HCT116 (cell line): ENCODE results near the gene AP1M1. TPM values are rescaled to one million over a fixed set of nuclear protein-coding genes. Genes with fewer than 3 reads are reported as not detected.

Source experiments
- ATAC-seq: fragments of 200-7000 bp; cut with Tn5 transposase; 2 replicates; pipeline ENCODE4 v1.9.1; 2020; ENCODE audit warnings: mild to moderate bottlenecking, moderate library complexity
- BruUV-seq: library from RNA; stranded (reverse); fragments of 400-500 nt; replicated peaks from 2 replicates; lab custom pipeline; 2021; lab: Mats Ljungman, UMichigan
- CTCF ChIA-PET: fragments of 300-600 bp; sonication (Branson Sonifier 250); formaldehyde crosslinking; loops from one replicate; lab custom pipeline; 2021; ENCODE audit warnings: antibody characterized with exemption; lab: Charles Lee
- POLR2A ChIA-PET: fragments of 300-600, 350-600 bp; sonication (Branson Sonifier 250); formaldehyde crosslinking; loops from one replicate; lab custom pipeline; 2021; ENCODE audit warnings: antibody characterized with exemption; lab: Charles Lee
- RAD21 ChIA-PET, 2 experiments: fragments of 300-600 bp; sonication (Branson Sonifier 250); formaldehyde crosslinking; loops; one replicate each; lab custom pipeline; 2023; ENCODE audit warnings: low total read pairs in 2 of 2; ENCODE audit not compliant: uncharacterized antibody in 2 of 2, unreplicated experiment in 2 of 2, low non-redundant PET in 1 of 2; lab: Charles Lee
- DNase-seq: peaks from one replicate; pipeline ENCODE4 v3.0.0-alpha.2; 2010; ENCODE audit warnings: low read depth, low spot score
- H2AFZ ChIP-seq: fragments of 200-600 bp; shearing (Covaris generic), sonication (generic); 2 replicates; pipeline ENCODE4 v1.6.1; 2017; ENCODE audit warnings: low read depth, mixed run types, mixed read lengths, antibody characterized with exemption, low read length; ENCODE audit not compliant: poor library complexity, severe bottlenecking
- H3K27ac ChIP-seq: 2 replicates; pipeline ENCODE4 v1.5.1; 2012; ENCODE audit warnings: low read depth, low read length
- H3K27me3 ChIP-seq: fragments of 200-600 bp; sonication (generic); 2 replicates; pipeline ENCODE4 v1.6.1; 2016; ENCODE audit warnings: mixed run types, low read length, mixed read lengths; ENCODE audit not compliant: insufficient read depth
- H3K36me3 ChIP-seq, 2 experiments: fragments of 200-500 bp in 1 of 2; fragments of 200-600 bp in 1 of 2; sonication (Bioruptor generic) in 1 of 2; sonication (generic) in 1 of 2; 2 replicates each; pipeline versions ENCODE4 v1.5.1 to v1.6.1; 2014 to 2016; ENCODE audit warnings: low read length in 2 of 2, inconsistent platforms in 1 of 2, mixed read lengths in 1 of 2, mixed run types in 1 of 2; ENCODE audit not compliant: insufficient read depth in 2 of 2, control insufficient read depth in 1 of 2
- H3K4me1 ChIP-seq, 2 experiments: fragments of 200-600 bp in 1 of 2; sonication (generic) in 1 of 2; 2 replicates each; pipeline versions ENCODE4 v1.5.1 to v1.6.1; 2012 to 2017; ENCODE audit warnings: low read length in 2 of 2, inconsistent platforms in 1 of 2, mild to moderate bottlenecking in 1 of 2, mixed read lengths in 1 of 2, mixed run types in 1 of 2, moderate library complexity in 1 of 2; ENCODE audit not compliant: insufficient read depth in 2 of 2, control insufficient read depth in 1 of 2
- H3K4me2 ChIP-seq: fragments of 200-600 bp; sonication (generic); 2 replicates; pipeline ENCODE4 v1.6.1; 2017; ENCODE audit warnings: mixed run types, low read length, mixed read lengths
- H3K4me3 ChIP-seq, 2 experiments: fragments of 200-600 bp in 1 of 2; sonication (generic) in 1 of 2; replicated peaks in 1 of 2; 2 replicates each; pipeline ENCODE4 v1.5.1; 2011 to 2016; ENCODE audit warnings: low read length in 2 of 2, control low read depth in 1 of 2, low read depth in 1 of 2, mild to moderate bottlenecking in 1 of 2, mixed read lengths in 1 of 2, mixed run types in 1 of 2
- H3K79me2 ChIP-seq: fragments of 200-600 bp; sonication (generic); 2 replicates; pipeline ENCODE4 v1.6.1; 2017; ENCODE audit warnings: mild to moderate bottlenecking, mixed run types, low read length, moderate library complexity, mixed read lengths; ENCODE audit not compliant: insufficient read depth
- H3K9ac ChIP-seq: fragments of 200-600 bp; sonication (generic); 2 replicates; pipeline ENCODE4 v1.6.1; 2016; ENCODE audit warnings: low read length, mixed read lengths
- H3K9me2 ChIP-seq: fragments of 200-600 bp; sonication (generic), shearing (Covaris generic); 2 replicates; pipeline ENCODE4 v1.6.1; 2017; ENCODE audit warnings: mixed run types, mild to moderate bottlenecking, moderate library complexity; ENCODE audit not compliant: insufficient read depth
- H3K9me3 ChIP-seq, 2 experiments: fragments of 200-500 bp in 1 of 2; fragments of 200-600 bp in 1 of 2; sonication (Bioruptor generic) in 1 of 2; sonication (generic) in 1 of 2; 2 replicates each; pipeline ENCODE4 v1.6.1; 2014 to 2017; ENCODE audit warnings: low read length in 2 of 2, mixed read lengths in 2 of 2, inconsistent platforms in 1 of 2, low read depth in 1 of 2, mild to moderate bottlenecking in 1 of 2, mixed run types in 1 of 2, moderate library complexity in 1 of 2; ENCODE audit not compliant: control insufficient read depth in 1 of 2, insufficient read depth in 1 of 2
- H4K20me1 ChIP-seq: fragments of 200-600 bp; sonication (generic), shearing (Covaris generic); 2 replicates; pipeline ENCODE4 v1.6.1; 2017; ENCODE audit warnings: mixed run types, mild to moderate bottlenecking, moderate library complexity; ENCODE audit not compliant: insufficient read depth
- CBX3 ChIP-seq: IDR thresholded peaks from 2 replicates; pipeline ENCODE4 v1.6.1; 2012; ENCODE audit warnings: low read depth
- EZH2 ChIP-seq: fragments of 200-600 bp; sonication (generic); IDR thresholded peaks from 2 replicates; pipeline ENCODE4 v1.6.1; 2017; ENCODE audit warnings: antibody characterized with exemption, mixed run types
- FOSL1 ChIP-seq: IDR thresholded peaks from 2 replicates; pipeline ENCODE4 v1.6.1; 2012; ENCODE audit warnings: low read depth
- MAX ChIP-seq: IDR thresholded peaks from 2 replicates; pipeline ENCODE4 v1.6.1; 2012
- POLR2A ChIP-seq: IDR thresholded peaks from 2 replicates; pipeline ENCODE4 v1.7.0; 2011; ENCODE audit warnings: borderline replicate concordance; ENCODE audit not compliant: insufficient read depth, insufficient read length; ENCODE audit errors: extremely low read depth
- RAD21 ChIP-seq: IDR thresholded peaks from 2 replicates; pipeline ENCODE4 v1.6.1; 2012; ENCODE audit warnings: low read depth, mild to moderate bottlenecking
- SIN3A ChIP-seq: IDR thresholded peaks from 2 replicates; pipeline ENCODE4 v1.6.1; 2012; ENCODE audit warnings: low read depth
- TCF7L2 ChIP-seq: IDR thresholded peaks from 2 replicates; pipeline ENCODE4 v1.7.0; 2011; ENCODE audit warnings: borderline replicate concordance, inconsistent platforms; ENCODE audit not compliant: insufficient read depth, insufficient read length; ENCODE audit errors: extremely low read depth
- ZBTB33 ChIP-seq: IDR thresholded peaks from 2 replicates; pipeline ENCODE4 v1.6.1; 2011; ENCODE audit warnings: mild to moderate bottlenecking, low read length, moderate library complexity; ENCODE audit not compliant: insufficient replicate concordance; ENCODE audit errors: extremely low read depth
- intact Hi-C: fragments of 100-400 bp; cut with micrococcal nuclease; formaldehyde crosslinking; loops from 2 replicates; pipeline ENCODE4 v1.10.0; 2022
- total RNA-seq: library from RNA; stranded (reverse); gene quantifications from one replicate; pipeline ENCODE4 v1.2.1, GENCODE V29; 2021; ENCODE audit not compliant: unreplicated experiment
- TF ChIP-seq, protein P1 (sequence below): IDR thresholded peaks from 2 replicates; pipeline ENCODE4 v1.6.1; 2012; ENCODE audit warnings: low read depth

The AP1M1 gene
- total RNA-seq, 1 experiment from 2014 or later: 50.0 TPM

GRCh38 chr19:16227837-16228636 lies 30.3 kb downstream of the AP1M1 start (continued):
- TF ChIP-seq, protein P1, sequence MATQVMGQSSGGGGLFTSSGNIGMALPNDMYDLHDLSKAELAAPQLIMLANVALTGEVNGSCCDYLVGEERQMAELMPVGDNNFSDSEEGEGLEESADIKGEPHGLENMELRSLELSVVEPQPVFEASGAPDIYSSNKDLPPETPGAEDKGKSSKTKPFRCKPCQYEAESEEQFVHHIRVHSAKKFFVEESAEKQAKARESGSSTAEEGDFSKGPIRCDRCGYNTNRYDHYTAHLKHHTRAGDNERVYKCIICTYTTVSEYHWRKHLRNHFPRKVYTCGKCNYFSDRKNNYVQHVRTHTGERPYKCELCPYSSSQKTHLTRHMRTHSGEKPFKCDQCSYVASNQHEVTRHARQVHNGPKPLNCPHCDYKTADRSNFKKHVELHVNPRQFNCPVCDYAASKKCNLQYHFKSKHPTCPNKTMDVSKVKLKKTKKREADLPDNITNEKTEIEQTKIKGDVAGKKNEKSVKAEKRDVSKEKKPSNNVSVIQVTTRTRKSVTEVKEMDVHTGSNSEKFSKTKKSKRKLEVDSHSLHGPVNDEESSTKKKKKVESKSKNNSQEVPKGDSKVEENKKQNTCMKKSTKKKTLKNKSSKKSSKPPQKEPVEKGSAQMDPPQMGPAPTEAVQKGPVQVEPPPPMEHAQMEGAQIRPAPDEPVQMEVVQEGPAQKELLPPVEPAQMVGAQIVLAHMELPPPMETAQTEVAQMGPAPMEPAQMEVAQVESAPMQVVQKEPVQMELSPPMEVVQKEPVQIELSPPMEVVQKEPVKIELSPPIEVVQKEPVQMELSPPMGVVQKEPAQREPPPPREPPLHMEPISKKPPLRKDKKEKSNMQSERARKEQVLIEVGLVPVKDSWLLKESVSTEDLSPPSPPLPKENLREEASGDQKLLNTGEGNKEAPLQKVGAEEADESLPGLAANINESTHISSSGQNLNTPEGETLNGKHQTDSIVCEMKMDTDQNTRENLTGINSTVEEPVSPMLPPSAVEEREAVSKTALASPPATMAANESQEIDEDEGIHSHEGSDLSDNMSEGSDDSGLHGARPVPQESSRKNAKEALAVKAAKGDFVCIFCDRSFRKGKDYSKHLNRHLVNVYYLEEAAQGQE: no peak
- no peak for TF ChIP-seq POLR2A

- Histone ChIP-seq H3K9ac (no peak overlapping the region), H3K4me1 (no peaks in the 10 kb centered on the region), H4K20me1 (no peaks in the 10 kb centered on the region), H3K36me3 (peaks cover 0 to 8% of the 10 kb centered on the region in 2 experiments; a peak in 2 of 4 replicates), H3K79me2 (no peaks in the 10 kb centered on the region), H3K9me3 (no peaks in the 10 kb centered on the region), H3K4me3 (no peak overlapping the region), H3K4me2 (no peak overlapping the region), H3K27me3 (no peaks in the 10 kb centered on the region), H3K27ac (no peak overlapping the region), H3K9me2 (no peaks in the 10 kb centered on the region), H2AFZ (no peak overlapping the region)
- ChIA-PET CTCF (no interaction called here), POLR2A (no interaction called here), RAD21 (no interaction called here)
- no peak for DNase-seq
- no peak for ATAC-seq
- no TSS peak for BruUV-seq
- no peak for TF ChIP-seq FOSL1
- TF ChIP-seq SIN3A: no peak
- no peak for TF ChIP-seq ZBTB33
- TF ChIP-seq EZH2: no peak
- TF ChIP-seq RAD21: no peak
- no peak for TF ChIP-seq POLR2A
- TF ChIP-seq CBX3: no peak
- TF ChIP-seq, protein P1: no peak
- TF ChIP-seq MAX: no peak
- TF ChIP-seq TCF7L2: no peak
- intact Hi-C loops: no loop called here
Observed at GRCh38 chr19:16228637-16229321, 31.1 kb downstream of the AP1M1 start.
